BE2C (cell line): ENCODE results near the gene LRRTM4.

Experiments
- DNase-seq: peaks from one replicate; pipeline ENCODE4 v3.0.0-alpha.2; 2020
- H3K27me3 ChIP-seq: fragments of 250-450 bp; sonication (Bioruptor Pico); 2 replicates; pipeline ENCODE4 v1.5.1; 2020; ENCODE audit warnings: mild to moderate bottlenecking
- H3K36me3 ChIP-seq: fragments of 250-450 bp; sonication (Bioruptor Pico); 2 replicates; pipeline ENCODE4 v1.5.1; 2020; ENCODE audit warnings: mild to moderate bottlenecking
- H3K4me1 ChIP-seq: fragments of 250-450 bp; sonication (Bioruptor Pico); 2 replicates; pipeline ENCODE4 v1.5.1; 2020
- H3K4me3 ChIP-seq: 2 replicates; pipeline ENCODE4 v1.5.1; 2011; ENCODE audit warnings: low read depth, low read length
- H3K9me3 ChIP-seq: fragments of 250-450 bp; sonication (Bioruptor Pico); 2 replicates; pipeline ENCODE4 v1.5.1; 2020
- TF ChIP-seq, protein P1 (sequence below): IDR thresholded peaks from 2 replicates; pipeline ENCODE4 v1.5.1; 2012; ENCODE audit warnings: mild to moderate bottlenecking, low read depth, low read length

Gene LRRTM4

DNA sequence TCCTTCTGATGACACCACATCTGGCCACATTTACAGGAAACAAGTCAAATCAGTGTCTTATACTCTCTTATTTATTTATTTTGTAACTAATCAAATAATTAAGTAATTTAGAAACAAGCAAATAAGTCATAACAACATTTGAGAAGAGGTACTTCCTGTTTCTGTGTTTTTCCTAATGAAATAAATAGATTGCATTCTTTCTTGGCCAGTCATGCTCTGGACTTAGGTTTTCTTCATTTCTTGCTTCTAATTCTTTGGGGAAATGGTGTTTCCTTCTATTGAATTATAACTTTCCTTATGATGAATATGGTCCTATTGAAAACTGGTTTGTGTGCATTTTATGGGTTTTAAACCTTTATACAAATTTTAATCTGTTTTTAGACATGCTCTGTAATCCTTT is 546.4 kb downstream of the LRRTM4 start:
- Histone ChIP-seq H3K27me3 (no peaks in the 10 kb centered on the region), H3K4me3 (no peak overlapping the region), H3K9me3 (no peaks in the 10 kb centered on the region), H3K4me1 (no peaks in the 10 kb centered on the region), H3K36me3 (no peaks in the 10 kb centered on the region)
- TF ChIP-seq, protein P1, sequence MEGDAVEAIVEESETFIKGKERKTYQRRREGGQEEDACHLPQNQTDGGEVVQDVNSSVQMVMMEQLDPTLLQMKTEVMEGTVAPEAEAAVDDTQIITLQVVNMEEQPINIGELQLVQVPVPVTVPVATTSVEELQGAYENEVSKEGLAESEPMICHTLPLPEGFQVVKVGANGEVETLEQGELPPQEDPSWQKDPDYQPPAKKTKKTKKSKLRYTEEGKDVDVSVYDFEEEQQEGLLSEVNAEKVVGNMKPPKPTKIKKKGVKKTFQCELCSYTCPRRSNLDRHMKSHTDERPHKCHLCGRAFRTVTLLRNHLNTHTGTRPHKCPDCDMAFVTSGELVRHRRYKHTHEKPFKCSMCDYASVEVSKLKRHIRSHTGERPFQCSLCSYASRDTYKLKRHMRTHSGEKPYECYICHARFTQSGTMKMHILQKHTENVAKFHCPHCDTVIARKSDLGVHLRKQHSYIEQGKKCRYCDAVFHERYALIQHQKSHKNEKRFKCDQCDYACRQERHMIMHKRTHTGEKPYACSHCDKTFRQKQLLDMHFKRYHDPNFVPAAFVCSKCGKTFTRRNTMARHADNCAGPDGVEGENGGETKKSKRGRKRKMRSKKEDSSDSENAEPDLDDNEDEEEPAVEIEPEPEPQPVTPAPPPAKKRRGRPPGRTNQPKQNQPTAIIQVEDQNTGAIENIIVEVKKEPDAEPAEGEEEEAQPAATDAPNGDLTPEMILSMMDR = no peak
- no peak for DNase-seq

DNA sequence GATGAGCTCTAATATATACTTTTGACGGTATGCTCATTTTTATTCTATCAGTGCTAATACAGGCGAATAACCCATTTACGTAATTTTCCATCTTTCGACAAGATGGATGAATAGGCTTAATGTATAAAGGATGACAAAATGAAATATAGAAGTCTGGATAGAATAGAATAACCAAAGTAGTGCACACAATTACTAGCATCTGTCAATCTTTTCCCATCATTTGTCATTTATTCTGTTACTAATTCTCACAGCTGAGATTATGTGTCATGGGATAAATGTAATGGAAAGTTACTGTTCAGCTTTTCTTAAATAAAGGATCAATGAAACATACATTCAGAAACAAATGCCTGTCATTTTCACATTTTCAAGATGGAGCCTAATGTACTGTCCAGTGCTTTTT is 548.6 kb downstream of the LRRTM4 start:
- H3K36me3 ChIP-seq = no peaks in the 10 kb centered on the region
- no peaks in the 10 kb centered on the region for H3K27me3 ChIP-seq
- no peaks in the 10 kb centered on the region for H3K9me3 ChIP-seq
- no peaks in the 10 kb centered on the region for H3K4me1 ChIP-seq
- no peak for DNase-seq
- no peak overlapping the region for H3K4me3 ChIP-seq
- TF ChIP-seq, protein P1 = no peak

DNA sequence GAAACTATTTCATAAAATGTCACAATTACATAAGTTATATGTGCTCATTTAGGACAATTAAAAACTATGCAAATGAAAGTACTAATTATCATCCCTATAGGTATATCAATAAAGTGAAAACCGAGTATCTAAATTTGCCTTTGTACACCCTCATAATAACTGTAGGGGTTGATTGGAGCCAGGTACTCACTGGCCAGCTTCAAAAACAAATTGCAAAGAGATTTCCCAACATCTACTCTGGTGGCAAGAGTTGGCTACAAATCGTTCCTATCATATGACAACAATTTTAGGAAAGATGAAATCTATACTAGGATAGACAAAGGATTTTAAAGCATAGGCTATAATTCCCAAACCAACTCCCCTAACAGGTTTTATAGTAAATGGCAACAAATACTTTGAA is 556.4 kb downstream of the LRRTM4 start:
- no peaks in the 10 kb centered on the region for H3K27me3 ChIP-seq
- no peaks in the 10 kb centered on the region for H3K36me3 ChIP-seq
- H3K9me3 ChIP-seq = no peaks in the 10 kb centered on the region
- DNase-seq = no peak
- H3K4me1 ChIP-seq = no peaks in the 10 kb centered on the region
- H3K4me3 ChIP-seq = no peak overlapping the region
- TF ChIP-seq, protein P1 = no peak

DNA sequence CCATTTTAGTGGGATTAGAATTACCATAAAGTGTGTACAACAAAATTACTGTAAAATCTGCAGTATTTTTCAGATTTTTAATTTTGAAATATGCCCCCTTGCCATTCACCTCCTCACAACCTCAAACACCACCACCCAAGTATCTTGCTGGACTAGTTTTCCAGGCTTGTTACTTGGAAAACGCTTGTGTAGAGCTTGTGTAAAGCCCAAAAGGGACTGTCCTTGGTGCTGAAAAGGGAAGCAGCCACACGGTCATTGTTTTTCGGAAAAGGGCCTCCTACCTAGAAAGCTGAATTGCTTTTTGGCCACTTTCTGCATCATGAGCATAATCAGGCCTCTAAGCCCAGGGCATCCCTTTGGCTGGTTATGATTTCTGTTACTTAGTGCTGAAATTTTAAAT is 563.4 kb downstream of the LRRTM4 start:
- no peak for DNase-seq
- no peak overlapping the region for H3K4me3 ChIP-seq
- no peaks in the 10 kb centered on the region for H3K9me3 ChIP-seq
- H3K36me3 ChIP-seq = no peaks in the 10 kb centered on the region
- H3K4me1 ChIP-seq = no peaks in the 10 kb centered on the region; the same call in 1 of the 2 replicates
- H3K27me3 ChIP-seq = no peaks in the 10 kb centered on the region
- TF ChIP-seq, protein P1 = no peak

DNA sequence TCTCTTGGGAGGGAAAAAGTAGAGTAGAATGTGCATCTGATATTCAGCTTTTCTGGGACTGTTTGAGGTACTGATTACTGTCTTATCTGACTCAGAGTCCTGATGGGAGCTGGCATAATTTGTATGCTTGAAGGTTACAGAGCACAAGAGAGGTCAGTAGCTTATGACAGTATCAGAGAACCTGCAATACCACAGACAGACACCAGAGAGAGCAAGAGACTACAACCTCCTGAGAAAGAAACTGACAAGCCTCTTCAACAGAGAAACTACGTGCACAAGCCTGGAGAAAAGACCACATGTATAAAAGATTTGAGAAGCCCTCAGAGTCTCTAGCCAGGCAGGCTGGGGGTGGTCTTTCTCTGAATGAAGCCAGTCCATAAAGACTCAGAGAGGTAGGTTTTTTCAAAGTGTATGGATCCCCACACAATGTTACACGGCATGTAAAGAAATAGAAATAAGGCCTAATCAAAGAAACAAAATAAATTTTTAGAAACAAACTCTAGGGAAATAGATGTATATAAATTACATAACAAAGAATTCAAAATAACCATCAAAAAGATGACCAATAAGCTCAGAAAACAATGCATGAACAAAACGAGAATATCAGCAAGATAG is 568.3 kb downstream of the LRRTM4 start:
- H3K4me1 ChIP-seq = no peaks in the 10 kb centered on the region; the same call in 1 of the 2 replicates
- no peaks in the 10 kb centered on the region for H3K27me3 ChIP-seq
- TF ChIP-seq, protein P1 = peak; percentile 76
- H3K9me3 ChIP-seq = no peaks in the 10 kb centered on the region
- no peaks in the 10 kb centered on the region for H3K36me3 ChIP-seq
- DNase-seq = peak; percentile 42
- H3K4me3 ChIP-seq = no peak overlapping the region

DNA sequence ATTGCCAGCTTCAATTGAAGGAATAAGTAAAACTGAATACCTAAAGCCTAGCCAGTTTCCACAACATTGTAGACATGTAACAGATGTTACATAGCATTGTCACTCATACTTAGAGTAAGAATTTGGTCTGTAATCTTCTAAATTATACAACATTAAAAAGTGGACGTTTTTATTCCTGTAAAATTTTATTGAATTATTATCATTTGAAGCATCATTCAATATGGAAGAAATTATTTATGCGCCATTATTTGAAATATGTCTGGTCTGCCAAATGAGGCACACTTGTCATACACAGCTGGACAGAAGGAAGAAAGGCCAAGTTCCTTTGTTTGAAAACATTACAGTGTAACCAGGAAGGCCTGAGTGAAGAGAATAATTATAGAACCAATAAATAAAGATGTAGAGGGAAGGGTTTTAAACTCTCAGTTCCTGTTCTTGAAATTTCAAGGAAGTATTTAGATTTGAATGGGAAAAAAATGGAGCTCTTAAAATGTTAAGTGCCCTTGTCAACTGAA is 575.5 kb downstream of the LRRTM4 start:
- DNase-seq = no peak
- TF ChIP-seq, protein P1 = no peak
- Histone ChIP-seq H3K9me3 (no peaks in the 10 kb centered on the region), H3K36me3 (no peaks in the 10 kb centered on the region), H3K4me3 (no peak overlapping the region), H3K4me1 (no peaks in the 10 kb centered on the region), H3K27me3 (no peaks in the 10 kb centered on the region)
